CD14-positive monocyte (primary cell): ENCODE data around the gene KIF5C. TPM values are rescaled to one million over a fixed set of nuclear protein-coding genes. Genes with fewer than 3 reads are reported as not detected.

Source experiments
- DNase-seq, 3 donors: peaks; one replicate each; pipeline ENCODE4 v3.0.0-alpha.2; 2011 to 2022
- H2AFZ ChIP-seq: 2 replicates; pipeline ENCODE4 v1.6.0; 2012; ENCODE audit warnings: mild to moderate bottlenecking, low read depth, low read length, inconsistent platforms; ENCODE audit not compliant: insufficient read depth, poor library complexity, severe bottlenecking
- H3K27ac ChIP-seq, 2 donors: 1 replicate in 1 of 2; 2 replicates in 1 of 2; pipeline ENCODE4 v1.5.1; 2012 to 2013; ENCODE audit warnings: low read length in 2 of 2, control low read depth in 1 of 2, inconsistent platforms in 1 of 2, low read depth in 1 of 2, mild to moderate bottlenecking in 1 of 2
- H3K27me3 ChIP-seq, 2 donors: one replicate each; pipeline versions ENCODE4 v1.6.0 to v1.6.1; 2011 to 2013; ENCODE audit warnings: low read length in 2 of 2; ENCODE audit not compliant: control insufficient read depth in 2 of 2, insufficient read depth in 2 of 2
- H3K36me3 ChIP-seq, 2 donors: replicated peaks in 1 of 2; 1 replicate in 1 of 2; 2 replicates in 1 of 2; pipeline versions ENCODE4 v1.5.1 to v1.6.1; 2012 to 2013; ENCODE audit warnings: low read length in 2 of 2, control low read depth in 1 of 2, inconsistent platforms in 1 of 2, mild to moderate bottlenecking in 1 of 2; ENCODE audit not compliant: insufficient read depth in 2 of 2, control insufficient read depth in 1 of 2
- H3K4me1 ChIP-seq, 2 donors: 1 replicate in 1 of 2; 2 replicates in 1 of 2; pipeline versions ENCODE4 v1.5.1 to v1.6.1; 2012 to 2013; ENCODE audit warnings: low read length in 2 of 2, control low read depth in 1 of 2, inconsistent platforms in 1 of 2, mild to moderate bottlenecking in 1 of 2, moderate library complexity in 1 of 2; ENCODE audit not compliant: insufficient read depth in 2 of 2, control insufficient read depth in 1 of 2
- H3K4me2 ChIP-seq: replicated peaks from 2 replicates; pipeline ENCODE3; 2012; ENCODE audit warnings: low read length, moderate library complexity, mild to moderate bottlenecking; ENCODE audit not compliant: poor library complexity, severe bottlenecking; ENCODE audit errors: extremely low read depth
- H3K4me3 ChIP-seq, 3 experiments: fragments of 200-600 bp in 1 of 3; sonication (generic) in 1 of 3; replicated peaks in 1 of 3; 1 replicate in 2 of 3; 2 replicates in 1 of 3; pipeline ENCODE4 v1.5.1; 2011 to 2013; ENCODE audit warnings: low read length in 3 of 3, mild to moderate bottlenecking in 3 of 3, control low read depth in 2 of 3, low read depth in 2 of 3, inconsistent platforms in 1 of 3, moderate library complexity in 1 of 3
- H3K79me2 ChIP-seq: 2 replicates; pipeline ENCODE4 v1.6.0; 2012; ENCODE audit warnings: mild to moderate bottlenecking, control low read depth, inconsistent platforms, low read length, moderate library complexity; ENCODE audit not compliant: insufficient read depth
- H3K9ac ChIP-seq: 2 replicates; pipeline ENCODE4 v1.6.0; 2017; ENCODE audit warnings: low read length, mild to moderate bottlenecking; ENCODE audit not compliant: insufficient read depth, poor library complexity, severe bottlenecking
- H3K9me3 ChIP-seq, 2 donors: replicated peaks in 1 of 2; 1 replicate in 1 of 2; 2 replicates in 1 of 2; pipeline versions ENCODE4 v1.5.1 to v1.6.1; 2012 to 2013; ENCODE audit warnings: low read length in 2 of 2, control low read depth in 1 of 2; ENCODE audit not compliant: control insufficient read depth in 1 of 2, insufficient read depth in 1 of 2
- H4K20me1 ChIP-seq: 2 replicates; pipeline ENCODE4 v1.6.0; 2012; ENCODE audit warnings: mild to moderate bottlenecking, low read length, control low read depth, moderate library complexity; ENCODE audit not compliant: insufficient read depth
- H3K27ac Mint-ChIP-seq, 7 donors: one replicate each; pipeline ENCODE4 v1.8.0; 2020; ENCODE audit warnings: mild to moderate bottlenecking in 7 of 7, mixed read lengths in 7 of 7, moderate library complexity in 6 of 7, inconsistent platforms in 2 of 7
- H3K27me3 Mint-ChIP-seq, 3 donors: one replicate each; pipeline ENCODE4 v1.8.0; 2021 to 2022; ENCODE audit warnings: low read depth in 3 of 3, mild to moderate bottlenecking in 3 of 3, mixed read lengths in 3 of 3, moderate library complexity in 3 of 3, inconsistent platforms in 1 of 3
- H3K36me3 Mint-ChIP-seq, 2 donors: one replicate each; pipeline ENCODE4 v1.8.0; 2020; ENCODE audit warnings: mixed read lengths in 2 of 2, inconsistent platforms in 1 of 2, mild to moderate bottlenecking in 1 of 2
- H3K4me1 Mint-ChIP-seq: one replicate; pipeline ENCODE4 v1.8.0; 2020; ENCODE audit warnings: mild to moderate bottlenecking, mixed read lengths
- H3K4me3 Mint-ChIP-seq, 2 donors: one replicate each; pipeline ENCODE4 v1.8.0; 2020; ENCODE audit warnings: mild to moderate bottlenecking in 2 of 2, mixed read lengths in 2 of 2, moderate library complexity in 1 of 2
- H3K9me3 Mint-ChIP-seq, 7 donors: one replicate each; pipeline ENCODE4 v1.8.0; 2020 to 2022; ENCODE audit warnings: mixed read lengths in 7 of 7, mild to moderate bottlenecking in 6 of 7, moderate library complexity in 6 of 7, inconsistent platforms in 2 of 7
- WGBS: methylation state at CpG from one replicate; pipeline ENCODE4 v1.1.5; 2013; ENCODE audit warnings: missing lambda C conversion rate; ENCODE audit not compliant: insufficient coverage; 5-methylcytosine and 5-hydroxymethylcytosine counted together
- intact Hi-C, 2 donors: fragments of 100-400 bp; cut with micrococcal nuclease; formaldehyde crosslinking; loops; one replicate each; pipeline versions ENCODE4 v1.15.0 to v1.15.1; 2023
- polyA plus RNA-seq, 3 donors: library from polyadenylated mRNA; depleted of rRNA in 1 of 3; unstranded in 2 of 3; stranded (reverse) in 1 of 3; fragments of 300-500 nt in 2 of 3; fragments of >200 nt in 1 of 3; fragmentation: Illumina TruSeq in 2 of 3; gene quantifications; 1 replicate in 2 of 3; 2 replicates in 1 of 3; pipeline ENCODE4 v1.2.3, GENCODE V29; 2012 to 2021
- TF ChIP-seq, protein P1 (sequence below): fragments of 200-600 bp; IDR thresholded peaks from one replicate; pipeline ENCODE4 v1.8.0; 2022; ENCODE audit warnings: antibody characterized with exemption, mild to moderate bottlenecking

The KIF5C gene
- polyA plus RNA-seq, 3 donors, result 0.04 TPM; not detected in 2

DNA sequence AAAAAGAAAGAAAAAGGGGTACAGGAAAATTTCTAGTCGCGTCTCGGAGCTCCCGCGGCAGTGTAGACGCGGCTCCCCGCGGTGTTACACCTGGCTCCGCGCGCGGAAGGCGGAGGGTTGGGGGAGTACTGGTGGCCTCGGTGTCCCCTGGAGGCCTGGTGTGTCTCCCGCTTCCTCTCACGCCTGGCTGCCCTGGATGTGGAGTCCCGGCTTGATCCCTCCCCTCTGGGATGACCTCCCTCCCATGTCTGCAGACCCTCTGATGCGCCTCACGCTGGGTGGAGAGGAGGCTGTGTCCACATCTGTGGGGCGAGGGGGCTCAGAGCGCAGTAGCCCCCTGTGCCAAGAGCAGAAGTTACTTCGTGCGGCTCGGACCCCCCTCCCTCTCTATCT lies 1.2 kb downstream of the KIF5C start:
- Mint-ChIP-seq H3K27me3 (peaks cover 58 to 79% (median 67%) of the 10 kb centered on the region in 3 donors), H3K4me3 (peak overlapping the region in 1 of 2 donors; percentile 67), H3K9me3 (peaks cover 3 to 24% (median 19%) of the 10 kb centered on the region in 7 donors), H3K4me1 (peaks cover 15% of the 10 kb centered on the region), H3K27ac (peak overlapping the region in 1 of 7 donors; percentile 54), H3K36me3 (peaks cover 2 to 4% of the 10 kb centered on the region in 2 donors)
- no peaks in the 10 kb centered on the region for H4K20me1 ChIP-seq
- no peak overlapping the region for H3K27ac ChIP-seq
- no peaks in the 10 kb centered on the region for H3K79me2 ChIP-seq
- H3K27me3 ChIP-seq, result peaks cover 63 to 77% of the 10 kb centered on the region in 2 donors
- 0% methylated on average over 1 of the region's 25 CpGs for whole genome bisulfite sequencing
- H3K4me1 ChIP-seq, result peaks cover 8 to 15% of the 10 kb centered on the region in 2 donors
- no peak for DNase-seq
- H3K4me2 ChIP-seq, result no peak overlapping the region
- TF ChIP-seq, protein P1, sequence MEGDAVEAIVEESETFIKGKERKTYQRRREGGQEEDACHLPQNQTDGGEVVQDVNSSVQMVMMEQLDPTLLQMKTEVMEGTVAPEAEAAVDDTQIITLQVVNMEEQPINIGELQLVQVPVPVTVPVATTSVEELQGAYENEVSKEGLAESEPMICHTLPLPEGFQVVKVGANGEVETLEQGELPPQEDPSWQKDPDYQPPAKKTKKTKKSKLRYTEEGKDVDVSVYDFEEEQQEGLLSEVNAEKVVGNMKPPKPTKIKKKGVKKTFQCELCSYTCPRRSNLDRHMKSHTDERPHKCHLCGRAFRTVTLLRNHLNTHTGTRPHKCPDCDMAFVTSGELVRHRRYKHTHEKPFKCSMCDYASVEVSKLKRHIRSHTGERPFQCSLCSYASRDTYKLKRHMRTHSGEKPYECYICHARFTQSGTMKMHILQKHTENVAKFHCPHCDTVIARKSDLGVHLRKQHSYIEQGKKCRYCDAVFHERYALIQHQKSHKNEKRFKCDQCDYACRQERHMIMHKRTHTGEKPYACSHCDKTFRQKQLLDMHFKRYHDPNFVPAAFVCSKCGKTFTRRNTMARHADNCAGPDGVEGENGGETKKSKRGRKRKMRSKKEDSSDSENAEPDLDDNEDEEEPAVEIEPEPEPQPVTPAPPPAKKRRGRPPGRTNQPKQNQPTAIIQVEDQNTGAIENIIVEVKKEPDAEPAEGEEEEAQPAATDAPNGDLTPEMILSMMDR, result no peak
- intact Hi-C loops, result no loop called here
- no peak overlapping the region for H2AFZ ChIP-seq
- H3K4me3 ChIP-seq, result no peak overlapping the region
- H3K9ac ChIP-seq, result no peak overlapping the region
- H3K9me3 ChIP-seq, result peaks cover 14 to 24% of the 10 kb centered on the region in 2 donors
- H3K36me3 ChIP-seq, result no peaks in the 10 kb centered on the region

DNA sequence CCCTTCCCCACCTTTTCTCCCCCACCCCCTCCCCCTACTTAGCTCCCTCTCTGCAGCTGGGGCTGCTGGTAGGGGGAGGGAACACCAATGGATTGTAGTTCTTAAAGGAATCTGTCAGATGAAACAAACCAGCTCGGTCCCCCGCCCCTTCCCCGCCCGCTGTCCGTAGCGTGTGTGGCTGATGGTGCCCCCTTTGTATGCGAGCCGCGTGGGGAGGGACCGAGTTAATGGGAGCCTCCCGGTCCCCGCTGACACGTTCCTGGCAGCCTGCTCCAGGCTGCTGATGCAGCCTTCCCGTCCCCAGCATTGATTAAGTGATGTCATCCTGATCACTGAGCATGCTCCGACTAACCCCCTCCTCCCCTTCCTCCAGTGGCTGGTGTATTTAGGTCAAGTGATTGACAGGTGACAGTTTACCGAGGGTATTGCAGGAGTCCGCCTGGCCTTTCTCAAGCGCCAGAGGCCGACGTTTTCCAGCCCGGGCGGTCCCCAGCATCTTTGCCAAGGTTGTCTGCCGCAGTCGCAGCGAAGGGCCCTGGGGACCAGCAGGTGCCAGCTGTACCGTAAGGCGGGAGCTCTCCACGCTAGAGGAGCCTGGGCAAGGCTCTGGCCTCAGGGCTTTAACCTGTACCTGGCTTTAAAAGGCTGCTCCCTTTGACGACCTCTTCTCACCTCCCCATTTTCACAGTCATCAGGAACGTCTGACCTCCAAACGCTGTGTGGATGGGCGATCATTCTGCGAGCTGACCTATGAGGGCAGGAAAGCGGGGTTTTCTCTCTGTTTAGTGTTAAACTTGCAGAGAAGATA lies 1.8 kb downstream of the KIF5C start:
- Histone ChIP-seq H3K27ac (no peak overlapping the region), H3K4me3 (no peak overlapping the region), H3K4me2 (no peak overlapping the region), H3K36me3 (no peaks in the 10 kb centered on the region), H3K4me1 (peaks cover 8 to 15% of the 10 kb centered on the region in 2 donors), H3K9ac (no peak overlapping the region), H3K9me3 (peaks cover 14 to 24% of the 10 kb centered on the region in 2 donors), H3K27me3 (peaks cover 63 to 77% of the 10 kb centered on the region in 2 donors), H4K20me1 (no peaks in the 10 kb centered on the region), H2AFZ (no peak overlapping the region), H3K79me2 (no peaks in the 10 kb centered on the region)
- WGBS, result 12% methylated on average over 19 of the region's 34 CpGs
- Mint-ChIP-seq H3K4me1 (peaks cover 12% of the 10 kb centered on the region), H3K9me3 (peaks cover 3 to 24% (median 19%) of the 10 kb centered on the region in 7 donors), H3K27me3 (peaks cover 56 to 77% (median 67%) of the 10 kb centered on the region in 3 donors), H3K27ac (peak overlapping the region in 1 of 7 donors; percentile 79), H3K4me3 (peak overlapping the region; percentile 24 to 78), H3K36me3 (peaks cover 2 to 4% of the 10 kb centered on the region in 2 donors)
- TF ChIP-seq, protein P1, result no peak
- DNase-seq, result no peak
- intact Hi-C loops, result no loop called here
